ENCODE results near the gene FAM13C. TPM values are rescaled to one million over a fixed set of nuclear protein-coding genes. Genes with fewer than 3 reads are reported as not detected.

Gene FAM13C
- total RNA-seq, 1 donor from 2014 or later = 5.9 TPM

GRCh38 chr10:59310324-59310914 lies 51.9 kb downstream of the FAM13C start:
- no peaks in the 10 kb centered on the region for H3K4me1 Mint-ChIP-seq (ENCODE audit: low read depth)
- no peaks in the 10 kb centered on the region for H3K36me3 Mint-ChIP-seq (ENCODE audit: insufficient read depth)
- TF ChIP-seq CTCF (IDR thresholded peaks at IDR 0.05; ENCODE audit: unreplicated experiment) = no peak
- DNase-seq (ENCODE audit: low spot score, unreplicated experiment) = no peak
- H3K27ac Mint-ChIP-seq = no peak overlapping the region
- H3K27me3 Mint-ChIP-seq = no peaks in the 10 kb centered on the region
- no peak overlapping the region for H3K4me3 Mint-ChIP-seq (ENCODE audit: low read depth)
- no peaks in the 10 kb centered on the region for H3K9me3 Mint-ChIP-seq (ENCODE audit: low read depth)

DNA sequence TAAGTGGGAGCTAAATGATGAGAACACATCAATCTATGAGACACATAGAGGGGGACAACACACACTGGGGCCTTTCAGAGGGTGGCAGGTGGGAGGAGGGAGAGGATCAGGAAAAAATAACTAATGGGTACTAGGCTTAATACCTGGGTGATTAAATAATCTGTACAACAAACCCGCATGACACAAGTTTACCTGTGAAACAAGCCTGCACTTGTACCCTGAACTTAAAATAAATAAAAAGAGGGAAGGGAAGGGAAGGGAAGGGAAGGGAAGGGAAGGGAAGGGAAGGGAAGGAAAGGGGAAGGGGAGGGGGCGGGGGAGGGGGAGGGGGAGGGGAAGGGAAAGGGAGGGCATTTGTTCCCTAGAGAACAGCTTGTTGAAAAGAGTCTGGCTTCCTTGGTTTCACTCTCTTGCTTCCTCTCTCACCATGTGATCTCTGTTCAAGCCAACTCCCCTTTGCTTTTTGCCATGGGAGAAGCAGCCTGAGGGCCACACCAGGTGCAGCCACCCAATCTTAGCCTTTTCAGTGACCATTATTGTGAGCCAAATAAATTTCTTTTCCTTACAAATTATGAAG lies 57.7 kb downstream of the FAM13C start:
- Mint-ChIP-seq H3K27ac (no peak overlapping the region), H3K4me1 (ENCODE audit: low read depth) (no peaks in the 10 kb centered on the region), H3K27me3 (no peaks in the 10 kb centered on the region), H3K9me3 (ENCODE audit: low read depth) (no peaks in the 10 kb centered on the region), H3K4me3 (ENCODE audit: low read depth) (no peak overlapping the region), H3K36me3 (ENCODE audit: insufficient read depth) (no peaks in the 10 kb centered on the region)
- no peak for TF ChIP-seq CTCF (IDR thresholded peaks at IDR 0.05; ENCODE audit: unreplicated experiment)
- no peak for DNase-seq (ENCODE audit: low spot score, unreplicated experiment)

- Mint-ChIP-seq H3K36me3 (ENCODE audit: insufficient read depth) (no peaks in the 10 kb centered on the region), H3K9me3 (ENCODE audit: low read depth) (no peaks in the 10 kb centered on the region), H3K27me3 (no peaks in the 10 kb centered on the region), H3K27ac (no peak overlapping the region), H3K4me3 (ENCODE audit: low read depth) (no peak overlapping the region), H3K4me1 (ENCODE audit: low read depth) (no peaks in the 10 kb centered on the region)
- TF ChIP-seq CTCF (IDR thresholded peaks at IDR 0.05; ENCODE audit: unreplicated experiment) = no peak
- DNase-seq (ENCODE audit: low spot score, unreplicated experiment) = no peak
Observed at GRCh38 chr10:59303018-59303417, 59.3 kb downstream of the FAM13C start.

- Mint-ChIP-seq H3K27me3 (no peaks in the 10 kb centered on the region), H3K4me1 (ENCODE audit: low read depth) (no peaks in the 10 kb centered on the region), H3K36me3 (ENCODE audit: insufficient read depth) (no peaks in the 10 kb centered on the region), H3K9me3 (ENCODE audit: low read depth) (no peaks in the 10 kb centered on the region), H3K27ac (no peak overlapping the region), H3K4me3 (ENCODE audit: low read depth) (no peak overlapping the region)
- TF ChIP-seq CTCF (IDR thresholded peaks at IDR 0.05; ENCODE audit: unreplicated experiment) = no peak
- DNase-seq (ENCODE audit: low spot score, unreplicated experiment) = no peak
Observed at GRCh38 chr10:59302381-59302780, 60.0 kb downstream of the FAM13C start.

- no peak overlapping the region for H3K27ac Mint-ChIP-seq
- no peaks in the 10 kb centered on the region for H3K4me1 Mint-ChIP-seq (ENCODE audit: low read depth)
- no peak for TF ChIP-seq CTCF (IDR thresholded peaks at IDR 0.05; ENCODE audit: unreplicated experiment)
- H3K27me3 Mint-ChIP-seq = no peaks in the 10 kb centered on the region
- DNase-seq (ENCODE audit: low spot score, unreplicated experiment) = no peak
- H3K9me3 Mint-ChIP-seq (ENCODE audit: low read depth) = no peaks in the 10 kb centered on the region
- no peak overlapping the region for H3K4me3 Mint-ChIP-seq (ENCODE audit: low read depth)
- no peaks in the 10 kb centered on the region for H3K36me3 Mint-ChIP-seq (ENCODE audit: insufficient read depth)
Observed at GRCh38 chr10:59301067-59301754, 61.1 kb downstream of the FAM13C start.
